Stimulated activated naive CD4-positive, alpha-beta T cell (primary cell): ENCODE data around the gene GPR45.
A peak's percentile ranks its signal among the peaks of the same experiment; 100 is the strongest.
"Not testable (repeated sequence)": the region's sequence is repeated elsewhere in the genome, so short reads cannot be mapped to it uniquely, and the experiment has no call there.

Experiments used
- DNase-seq, 6 experiments: peaks; one replicate each; lab custom pipeline; 2025; lab: John Stamatoyannopoulos, UW

GPR45 gene, protein sequence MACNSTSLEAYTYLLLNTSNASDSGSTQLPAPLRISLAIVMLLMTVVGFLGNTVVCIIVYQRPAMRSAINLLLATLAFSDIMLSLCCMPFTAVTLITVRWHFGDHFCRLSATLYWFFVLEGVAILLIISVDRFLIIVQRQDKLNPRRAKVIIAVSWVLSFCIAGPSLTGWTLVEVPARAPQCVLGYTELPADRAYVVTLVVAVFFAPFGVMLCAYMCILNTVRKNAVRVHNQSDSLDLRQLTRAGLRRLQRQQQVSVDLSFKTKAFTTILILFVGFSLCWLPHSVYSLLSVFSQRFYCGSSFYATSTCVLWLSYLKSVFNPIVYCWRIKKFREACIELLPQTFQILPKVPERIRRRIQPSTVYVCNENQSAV

DNA sequence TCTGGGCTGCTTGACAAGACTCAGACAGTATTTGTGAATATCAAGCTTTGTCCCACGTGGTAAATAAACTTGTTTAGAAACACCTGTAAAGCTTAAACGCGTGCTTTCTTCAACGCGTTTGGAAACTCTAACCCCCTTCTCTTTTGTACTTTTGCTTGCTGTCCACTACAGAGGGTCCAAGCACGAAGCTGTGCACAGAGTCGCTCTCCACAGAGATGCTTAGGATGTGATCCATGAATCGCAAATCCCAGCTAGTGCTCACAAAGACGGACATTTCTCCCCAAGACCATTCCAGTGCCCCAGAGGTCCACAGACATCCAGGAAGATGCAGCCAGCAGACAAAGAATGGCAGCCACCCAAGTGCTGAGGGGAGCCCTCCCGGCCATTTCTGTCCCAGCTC lies at the start of gene GPR45:
TSS of gene GPR45 (plus strand) at position 301 of the 400 bp plus-strand sequence. CDS start 116 bp downstream, outside the sequence.
- no peak for DNase-seq

DNA sequence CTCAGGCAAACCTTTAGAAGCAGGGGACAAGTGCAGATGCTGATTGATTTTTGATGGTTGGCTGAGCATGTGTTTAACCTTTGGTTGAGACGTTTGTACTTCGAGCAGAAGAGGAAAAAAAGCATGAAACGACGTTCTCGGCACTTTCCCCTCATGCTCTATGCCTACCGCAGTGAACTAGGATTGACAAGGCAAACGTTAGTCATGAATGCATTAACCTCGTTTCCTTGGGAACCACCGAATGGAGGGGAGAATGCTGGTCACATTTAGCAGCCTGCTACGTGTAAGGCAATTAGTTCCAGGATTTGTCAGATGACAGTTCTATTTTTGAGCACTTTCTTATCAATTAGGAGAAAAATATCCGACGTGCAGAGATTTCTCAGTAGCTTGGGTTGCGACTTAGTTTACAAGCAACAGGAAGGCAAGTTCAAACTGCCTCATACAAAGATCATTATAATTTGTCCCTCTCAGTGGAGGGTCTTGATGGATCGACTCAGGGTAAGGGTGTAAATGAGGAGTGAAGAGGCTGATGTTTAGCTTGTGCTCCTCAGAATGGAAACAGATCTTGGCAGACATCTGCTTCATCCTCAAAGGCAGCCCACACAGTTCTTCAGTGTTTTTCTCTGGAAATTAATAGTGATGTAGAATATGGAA lies 47.4 kb upstream of the GPR45 start:
- DNase-seq = no peak

DNA sequence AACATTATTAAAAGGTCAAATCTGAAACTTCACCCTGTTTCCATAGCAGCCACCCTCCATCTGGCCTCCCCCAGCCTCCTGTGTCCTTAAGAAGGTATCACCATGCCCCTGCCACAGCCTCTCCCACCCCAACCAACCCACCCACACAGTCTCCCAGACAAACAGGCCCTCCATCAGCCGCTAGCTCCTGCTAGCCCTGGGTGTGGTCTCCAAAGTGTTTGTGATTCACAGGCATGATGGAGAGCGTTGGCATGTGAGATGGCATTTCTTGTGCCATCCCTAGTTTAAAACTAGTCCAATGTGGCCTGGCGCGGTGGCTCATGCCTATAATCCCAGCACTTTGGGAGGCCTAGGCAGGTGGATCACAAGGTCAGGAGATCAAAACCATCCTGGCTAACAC lies 44.9 kb upstream of the GPR45 start:
- DNase-seq = no peak

DNA sequence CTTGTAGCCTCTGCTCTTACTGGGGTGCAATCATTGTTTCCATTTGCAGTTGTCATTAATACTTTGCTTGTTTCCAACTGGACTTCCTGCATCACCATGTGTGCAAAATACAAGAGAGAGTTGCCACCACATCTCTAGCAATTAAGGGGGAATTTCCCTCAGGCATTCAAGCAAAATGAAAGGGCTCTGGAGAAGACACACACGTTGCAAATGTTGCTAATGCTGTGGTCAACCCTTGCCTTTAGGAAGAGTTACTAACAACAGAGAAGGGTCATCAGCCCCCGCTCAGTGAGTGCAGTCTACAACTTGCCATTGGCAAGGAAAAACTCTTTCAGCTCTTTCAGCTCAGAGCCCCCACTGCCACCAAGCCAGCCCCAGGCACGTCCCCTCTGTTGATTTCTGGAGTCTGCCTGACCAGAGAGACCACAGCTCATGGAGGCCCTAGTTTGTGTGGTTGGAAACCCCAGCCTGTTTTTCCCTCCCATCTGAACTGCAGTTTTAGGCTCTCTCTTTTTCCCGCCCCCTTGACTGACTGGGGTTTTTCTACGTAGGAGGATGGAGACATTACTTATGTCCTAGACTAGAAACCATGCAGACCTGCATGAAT lies 25.9 kb upstream of the GPR45 start:
- no peak for DNase-seq

DNA sequence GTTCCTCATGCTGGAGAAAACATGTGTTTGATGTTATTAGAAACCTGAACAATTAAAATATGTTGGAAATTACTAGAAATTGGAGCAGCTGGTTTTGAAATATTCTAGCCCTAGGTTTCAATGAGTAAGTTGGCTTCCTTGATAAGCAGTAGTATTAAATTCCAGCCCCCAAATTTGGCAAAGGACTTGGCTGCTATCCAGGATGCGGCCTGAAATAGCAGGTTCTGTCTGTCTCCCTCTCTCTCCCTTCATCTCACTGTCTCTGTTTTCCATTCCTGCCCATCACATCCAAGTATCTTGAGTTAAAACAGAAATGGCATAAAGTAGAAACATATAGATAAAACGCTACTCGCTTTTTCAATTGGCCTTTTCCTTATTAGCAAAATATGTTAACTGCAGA lies 20.9 kb upstream of the GPR45 start:
- no peak for DNase-seq

DNA sequence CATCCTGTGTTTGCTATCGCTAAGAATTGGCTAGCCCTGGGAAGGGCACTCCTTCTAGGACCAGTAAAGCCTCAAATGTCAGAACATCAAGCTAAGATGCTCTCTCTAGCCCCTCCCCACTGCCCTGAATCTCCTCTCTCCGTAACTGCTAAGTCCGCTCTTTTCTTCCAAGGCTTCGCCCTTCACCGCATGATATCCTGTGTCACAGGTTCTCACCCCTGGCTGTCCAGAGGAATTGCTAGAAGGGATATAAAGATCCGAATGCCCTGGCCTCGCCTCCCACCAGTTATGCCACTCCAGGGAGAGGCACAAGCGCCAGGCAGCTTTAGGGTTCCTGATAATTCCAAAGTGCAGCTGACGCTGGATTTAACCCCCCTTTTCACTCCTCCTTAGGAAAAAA lies 17.1 kb upstream of the GPR45 start:
- no peak for DNase-seq

DNA sequence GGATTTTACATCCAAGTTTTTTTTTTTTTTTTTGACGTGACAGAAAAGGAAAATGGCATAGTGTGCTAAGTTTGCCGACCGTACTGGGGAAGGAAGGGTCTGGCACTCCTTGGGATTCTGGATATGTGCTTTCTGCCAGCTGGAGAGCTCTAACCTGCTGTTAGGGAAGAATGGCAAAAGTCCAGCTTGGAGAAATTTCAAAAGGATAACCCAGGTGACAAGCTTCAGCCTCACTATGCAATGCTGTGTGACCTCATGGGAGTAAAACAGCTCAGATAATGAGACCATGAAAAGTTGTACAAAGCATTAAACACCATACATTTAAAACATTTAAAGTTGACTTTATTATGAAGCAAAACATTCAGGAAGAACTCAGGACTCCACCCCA lies 10.3 kb upstream of the GPR45 start:
- DNase-seq = no peak

DNA sequence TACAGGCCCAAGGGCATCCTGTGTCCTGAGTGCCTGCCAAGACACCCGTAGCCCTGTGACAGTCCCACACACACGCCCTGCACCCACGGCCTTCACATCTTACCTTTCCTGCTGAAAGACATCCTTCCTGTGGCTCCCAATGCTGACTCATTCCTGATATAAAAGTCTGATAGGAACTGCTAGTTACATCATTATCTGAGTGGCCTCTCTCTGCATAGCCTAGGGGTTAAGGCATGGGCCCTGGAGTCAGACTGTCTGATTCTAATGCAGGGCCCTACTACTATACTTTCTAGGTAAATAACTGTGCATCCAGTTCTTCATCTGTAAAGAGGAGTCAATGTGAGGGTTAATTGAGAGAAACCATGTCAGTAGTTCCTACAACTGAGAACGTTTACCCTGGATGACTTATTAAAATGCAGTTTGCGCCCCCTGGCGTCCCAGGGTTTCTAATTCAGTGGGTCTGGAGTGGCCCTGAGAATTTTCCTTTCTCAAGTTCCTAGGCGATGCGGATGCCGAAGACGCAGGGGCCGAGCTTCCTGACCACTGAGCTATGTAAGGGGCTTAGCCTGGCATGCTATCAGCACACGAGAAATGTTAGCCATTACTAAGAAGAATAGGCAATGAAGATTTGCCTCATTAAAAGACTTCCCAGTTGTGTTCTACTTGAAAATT lies 6.0 kb upstream of the GPR45 start:
- peak; percentile 13 to 43 (median 21) for DNase-seq

DNA sequence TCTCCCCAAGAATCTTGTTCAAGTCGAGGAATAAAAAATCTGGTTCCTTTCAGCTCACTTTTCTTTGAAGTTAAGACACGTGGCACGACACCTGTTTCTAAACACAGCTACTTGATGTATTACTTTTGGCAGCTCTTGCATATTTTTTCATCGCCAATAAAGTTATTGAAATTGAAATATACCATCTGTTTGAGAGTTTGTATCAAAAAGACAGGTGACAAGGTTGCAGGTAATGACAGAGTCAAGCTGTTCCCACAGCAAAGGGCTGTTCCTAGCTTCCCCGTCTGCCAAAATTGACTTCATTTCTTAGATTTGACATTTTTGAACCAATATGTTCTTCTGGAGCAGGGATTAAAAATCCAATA lies 5.5 kb upstream of the GPR45 start:
- DNase-seq = no peak

DNA sequence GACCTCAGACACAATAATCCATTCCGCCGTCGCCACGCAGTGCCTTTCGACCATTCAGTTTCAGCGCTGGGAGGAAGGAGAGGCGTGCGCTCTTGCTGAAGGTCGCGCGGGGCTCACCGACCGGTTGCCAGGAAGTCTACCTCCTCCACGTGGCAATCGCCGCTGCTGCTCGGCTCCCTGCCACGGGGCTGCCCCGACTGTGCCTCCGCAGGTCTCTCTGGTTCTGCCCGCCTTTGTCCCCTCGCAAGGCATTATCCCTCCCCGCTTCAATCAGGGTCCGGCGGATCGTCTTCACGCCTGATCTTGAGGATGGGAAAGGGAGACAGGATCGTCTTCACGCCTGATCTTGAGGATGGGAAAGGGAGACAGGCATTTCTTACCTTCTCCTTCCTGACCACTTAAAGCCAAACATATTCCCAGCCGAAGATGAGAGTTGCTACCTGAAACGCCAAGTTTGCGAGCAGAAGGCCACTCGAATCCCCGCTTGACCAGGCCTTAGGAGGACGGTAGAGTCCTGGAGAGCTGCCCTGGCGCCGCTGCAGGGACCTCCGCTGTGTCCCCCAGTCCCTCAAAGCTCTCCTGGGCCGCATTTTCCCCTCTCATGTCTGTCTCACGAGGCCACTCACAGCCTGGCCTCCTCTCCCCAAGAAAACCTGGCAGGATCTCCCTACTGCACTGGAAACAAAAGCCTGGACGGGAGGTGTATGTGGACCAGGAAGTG lies 4.3 kb upstream of the GPR45 start:
- peak in 1 of 6 experiments; percentile 18 for DNase-seq

DNA sequence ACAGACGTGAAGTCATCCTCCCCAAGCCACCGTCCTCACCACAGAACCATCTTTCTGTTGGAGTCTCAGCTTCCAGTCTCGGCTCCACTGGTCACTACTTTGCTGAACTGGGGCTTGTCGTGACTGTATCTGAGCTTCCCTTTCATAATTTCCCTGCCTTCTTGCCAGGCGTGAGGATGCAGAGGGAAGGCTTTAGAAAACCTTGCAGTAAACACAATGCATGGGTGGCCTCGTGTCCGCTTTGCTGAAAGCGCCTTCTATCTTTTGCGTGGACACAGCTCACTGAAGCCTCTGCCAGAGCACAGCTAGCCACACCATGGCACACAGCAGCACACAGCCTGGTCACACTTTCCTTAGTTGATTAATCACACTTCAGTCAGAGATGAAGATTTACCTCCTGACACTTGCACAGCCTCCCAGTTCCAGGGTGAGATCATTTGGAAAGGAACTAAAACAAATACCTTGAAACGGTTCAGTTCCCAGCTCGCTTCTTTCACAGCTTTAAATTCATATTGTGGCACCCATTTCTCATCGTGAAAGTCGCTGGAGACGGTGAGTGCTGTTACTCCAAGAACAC lies 2.8 kb upstream of the GPR45 start:
- no peak for DNase-seq

DNA sequence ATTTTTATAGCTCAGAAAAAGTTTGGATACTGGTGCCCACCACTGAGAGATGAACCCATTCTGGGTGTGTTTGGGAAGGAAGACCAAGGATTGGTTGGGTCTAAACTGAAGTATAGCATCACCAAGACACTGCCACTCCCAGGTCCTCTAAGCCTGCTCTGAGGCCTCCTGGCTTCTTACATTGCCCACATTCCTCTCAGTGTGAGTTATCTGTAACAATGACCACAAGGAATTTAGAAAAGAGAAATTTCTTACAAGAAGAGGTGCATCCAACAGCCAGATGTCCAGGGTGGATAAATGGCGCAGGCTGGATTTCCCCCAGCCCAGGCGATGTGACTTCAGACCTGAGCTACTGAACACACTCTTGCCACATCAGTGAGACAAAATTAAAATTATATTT lies 1.6 kb upstream of the GPR45 start:
- no peak for DNase-seq

DNA sequence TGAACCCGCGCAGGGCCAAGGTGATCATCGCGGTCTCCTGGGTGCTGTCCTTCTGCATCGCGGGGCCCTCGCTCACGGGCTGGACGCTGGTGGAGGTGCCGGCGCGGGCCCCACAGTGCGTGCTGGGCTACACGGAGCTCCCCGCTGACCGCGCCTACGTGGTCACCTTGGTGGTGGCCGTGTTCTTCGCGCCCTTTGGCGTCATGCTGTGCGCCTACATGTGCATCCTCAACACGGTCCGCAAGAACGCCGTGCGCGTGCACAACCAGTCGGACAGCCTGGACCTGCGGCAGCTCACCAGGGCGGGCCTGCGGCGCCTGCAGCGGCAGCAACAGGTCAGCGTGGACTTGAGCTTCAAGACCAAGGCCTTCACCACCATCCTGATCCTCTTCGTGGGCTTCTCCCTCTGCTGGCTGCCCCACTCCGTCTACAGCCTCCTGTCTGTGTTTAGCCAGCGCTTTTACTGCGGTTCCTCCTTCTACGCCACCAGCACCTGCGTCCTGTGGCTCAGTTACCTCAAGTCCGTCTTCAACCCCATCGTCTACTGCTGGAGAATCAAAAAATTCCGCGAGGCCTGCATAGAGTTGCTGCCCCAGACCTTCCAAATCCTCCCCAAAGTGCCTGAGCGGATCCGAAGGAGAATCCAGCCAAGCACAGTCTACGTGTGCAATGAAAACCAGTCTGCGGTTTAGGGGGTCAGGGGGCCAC lies 897 bp downstream of the GPR45 start:
- DNase-seq = no peak

DNA sequence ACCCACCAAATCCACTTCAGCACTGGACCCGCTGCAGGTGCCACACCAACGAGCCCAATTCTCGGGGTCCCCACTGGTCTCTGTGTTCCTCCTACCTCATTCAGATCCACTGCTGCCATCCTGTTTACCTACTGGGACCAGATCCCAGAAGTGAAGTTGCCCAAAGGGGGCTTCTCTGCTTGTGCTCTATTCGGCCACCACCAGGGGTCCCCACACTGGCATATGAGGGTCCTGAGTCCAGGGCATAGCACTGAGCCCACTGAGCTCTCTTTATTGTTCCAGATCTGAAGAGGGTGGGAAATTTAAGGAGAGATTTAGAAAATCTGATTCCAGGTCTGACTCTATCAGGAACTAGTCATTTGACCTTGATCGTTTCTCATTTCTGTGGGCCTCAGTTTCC lies 2.4 kb downstream of the GPR45 start:
- no peak for DNase-seq

DNA sequence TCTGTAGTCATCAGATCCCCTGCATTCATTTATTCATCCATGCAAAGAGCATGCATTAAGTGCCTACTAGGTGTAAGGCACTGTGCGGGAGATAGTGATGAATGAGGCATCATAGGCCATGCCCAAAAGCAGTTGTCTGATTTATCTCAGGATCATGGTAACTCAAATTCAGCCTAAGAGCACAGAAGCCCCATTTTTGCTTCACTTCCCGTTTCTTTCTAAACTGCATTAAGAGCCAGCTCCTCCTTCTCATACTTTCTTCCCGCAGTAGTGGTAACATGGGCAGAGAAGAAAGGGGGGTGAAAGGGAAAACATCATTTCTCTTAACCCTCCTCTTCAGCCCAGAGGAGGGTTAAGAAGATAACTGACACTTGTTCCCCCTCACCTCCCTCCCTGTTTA lies 2.9 kb downstream of the GPR45 start:
- no peak for DNase-seq

DNA sequence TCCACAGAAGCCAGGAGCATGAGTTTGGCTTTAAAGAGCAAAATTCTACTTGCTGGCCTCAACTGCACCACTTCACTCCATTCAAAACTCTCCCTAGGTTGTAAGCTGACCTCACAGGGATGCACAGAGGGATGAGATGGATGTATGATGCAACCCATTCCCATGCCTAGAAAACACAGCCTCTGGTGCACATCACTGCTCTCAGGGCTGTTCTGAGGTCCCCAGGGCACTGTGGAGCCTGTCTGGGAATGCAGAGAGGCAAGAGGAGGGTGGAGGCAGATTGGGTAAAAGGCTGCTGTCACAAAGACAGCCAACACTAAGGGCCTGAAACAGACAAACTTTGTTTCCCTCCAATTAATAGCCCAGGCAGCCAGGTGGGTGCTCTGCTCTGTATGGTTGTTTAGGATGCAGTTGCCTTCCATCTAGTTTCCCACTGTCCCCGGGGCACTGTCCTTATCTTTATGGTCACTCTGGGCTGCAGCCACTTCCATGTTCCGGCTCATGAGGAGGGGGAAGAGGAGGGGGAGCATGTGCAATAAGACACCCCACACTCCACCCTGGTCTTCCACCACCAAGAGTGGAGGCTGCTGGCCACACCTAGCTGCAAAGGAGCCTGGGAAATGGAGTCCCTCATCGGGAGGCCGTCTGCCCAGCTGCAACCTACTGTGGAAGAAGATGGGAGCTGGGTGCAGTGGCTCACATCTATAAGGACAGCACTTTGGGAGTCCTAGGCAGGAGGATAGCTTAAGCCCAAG lies 7.0 kb downstream of the GPR45 start:
- no peak for DNase-seq

DNA sequence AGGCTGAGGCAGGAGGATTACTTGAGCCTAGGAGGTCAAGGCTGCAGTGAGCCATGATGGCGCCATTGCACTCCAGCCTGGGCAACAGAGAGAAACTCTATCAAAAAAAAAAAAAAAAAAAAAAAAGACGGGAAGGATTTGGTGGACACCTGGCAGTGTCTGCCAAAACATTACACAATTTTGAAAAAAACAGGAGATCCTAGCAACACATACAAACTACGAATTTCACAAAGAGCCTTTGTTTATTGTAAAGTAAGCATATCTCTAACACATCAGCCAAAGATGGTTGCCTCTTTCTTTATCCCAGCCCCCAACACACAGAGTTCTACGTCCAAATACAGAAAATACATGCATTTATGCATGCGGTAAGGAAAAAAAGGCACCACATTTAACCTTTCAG lies 7.6 kb downstream of the GPR45 start:
- no peak for DNase-seq

DNA sequence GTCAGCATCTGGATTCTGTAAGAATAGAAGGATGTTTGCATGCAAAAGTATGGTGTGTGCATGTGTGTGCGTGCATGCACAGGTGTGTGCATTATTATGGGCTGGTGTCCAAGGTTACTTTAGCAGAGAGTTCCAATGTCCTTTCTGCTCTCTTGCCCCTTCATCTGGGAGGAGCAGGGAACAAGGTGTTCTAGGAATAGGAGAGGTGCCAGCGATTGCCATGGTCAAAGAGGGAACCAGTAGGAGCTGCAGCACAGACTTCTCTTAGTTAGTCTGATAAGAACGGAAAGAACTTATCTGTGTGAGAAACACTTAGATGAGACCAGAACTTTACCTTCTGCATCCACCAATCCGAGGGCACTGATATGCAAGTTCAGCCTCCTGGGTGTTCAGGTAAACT lies 8.3 kb downstream of the GPR45 start:
- no peak for DNase-seq

DNA sequence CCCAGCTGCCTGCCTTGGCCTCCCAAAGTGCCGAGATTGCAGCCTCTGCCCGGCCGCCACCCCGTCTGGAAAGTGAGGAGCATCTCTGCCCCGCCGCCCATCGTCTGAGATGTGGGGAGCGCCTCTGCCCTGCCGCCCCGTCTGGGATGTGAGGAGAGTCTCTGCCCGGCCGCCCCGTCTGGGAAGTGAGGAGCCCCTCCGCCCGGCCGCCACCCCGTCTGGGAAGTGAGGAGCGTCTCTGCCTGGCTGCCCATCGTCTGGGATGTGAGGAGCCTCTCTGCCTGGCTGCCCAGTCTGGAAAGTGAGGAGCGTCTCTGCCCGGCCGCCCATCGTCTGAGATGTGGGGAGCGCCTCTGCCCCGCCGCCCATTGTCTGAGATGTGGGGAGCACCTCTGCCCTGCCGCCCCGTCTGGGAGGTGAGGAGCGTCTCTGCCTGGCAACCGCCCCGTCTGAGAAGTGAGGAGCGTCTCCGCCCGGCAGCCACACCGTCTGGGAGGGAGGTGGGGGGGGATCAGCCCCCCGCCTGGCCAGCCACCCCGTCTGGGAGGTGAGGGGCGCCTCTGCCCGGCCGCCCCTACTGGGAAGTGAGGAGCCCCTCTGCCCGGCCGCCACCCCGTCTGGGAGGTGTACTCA lies 9.6 kb downstream of the GPR45 start:
- not testable (repeated sequence) for DNase-seq

DNA sequence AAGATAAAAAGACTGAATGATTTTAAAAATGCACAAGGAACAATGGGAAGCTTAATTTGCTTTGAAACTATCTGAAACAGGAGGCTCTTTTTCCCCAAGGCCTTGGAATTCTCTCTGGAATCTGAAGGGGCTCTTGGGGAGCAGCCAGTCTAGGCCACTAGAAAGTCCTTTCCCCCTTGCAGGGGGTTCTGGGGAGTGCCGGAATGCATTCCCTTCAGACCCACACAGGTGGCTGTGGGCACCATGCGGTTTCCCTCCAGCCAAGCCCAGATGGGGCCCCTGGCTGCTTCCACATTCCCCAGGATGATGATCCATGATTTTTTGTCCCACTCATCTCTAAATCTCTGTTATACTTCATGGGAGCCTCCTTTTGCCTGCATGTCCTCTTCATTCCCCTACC lies 10.7 kb downstream of the GPR45 start:
- DNase-seq = no peak
